ENCODE measurements around the gene GGTA1. TPM values are rescaled to one million over a fixed set of nuclear protein-coding genes. Genes with fewer than 3 reads are reported as not detected.
A peak's percentile ranks its signal among the peaks of the same experiment; 100 is the strongest.
"Not testable (repeated sequence)": the region's sequence is repeated elsewhere in the genome, so short reads cannot be mapped to it uniquely, and the experiment has no call there.

GGTA1 gene
- total and polyA plus RNA-seq, 4 donors = 2.4 to 3.3 (median 2.8) TPM

DNA sequence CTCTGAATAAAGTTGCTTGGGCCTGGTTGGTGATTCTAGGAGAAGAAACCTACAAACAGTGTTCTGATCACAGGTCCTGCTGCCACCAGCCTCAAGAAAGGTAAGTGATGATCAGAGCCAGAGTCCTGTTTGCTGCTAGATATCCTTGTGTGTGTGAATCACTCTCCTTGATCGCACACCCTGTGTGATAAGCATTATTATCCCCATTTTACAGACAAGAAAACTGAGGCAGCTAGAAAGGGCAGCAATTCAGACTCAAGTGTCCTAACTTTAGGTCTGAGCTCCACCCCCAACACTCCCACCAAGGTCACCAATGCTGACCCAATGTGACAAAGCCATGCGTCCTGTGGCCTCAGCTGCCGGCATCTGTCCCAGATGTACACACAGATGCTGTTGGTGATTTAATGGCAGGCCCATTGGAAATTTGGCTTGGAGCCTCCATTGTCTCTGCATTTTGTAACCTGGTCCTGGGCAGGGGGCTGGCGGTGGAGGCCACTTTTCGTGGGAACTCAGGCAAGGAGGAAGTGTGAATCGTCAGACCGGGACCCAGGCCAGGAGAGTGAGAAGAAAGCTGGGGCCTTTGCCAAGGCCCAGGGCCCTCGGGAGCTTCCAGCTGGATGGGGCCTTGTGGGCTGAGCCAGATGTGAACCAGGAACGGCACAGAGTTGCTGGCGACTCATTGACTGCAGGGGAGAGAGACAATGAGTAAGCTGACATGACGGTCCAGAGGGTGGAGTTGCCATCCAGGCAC lies 29.8 kb upstream of the GGTA1 start:
- H3K9me3 ChIP-seq (ENCODE audit: control insufficient read depth in 4 of 4, low read length in 3 of 4) = no peaks in the 10 kb centered on the region
- no peak for DNase-seq (ENCODE audit: low spot score)
- no peaks in the 10 kb centered on the region for H3K4me1 ChIP-seq (ENCODE audit: control insufficient read depth in 4 of 4, insufficient read depth in 4 of 4, low read length in 3 of 4)
- H3K9ac ChIP-seq (ENCODE audit: low read depth in 1 of 2, low read length in 2 of 2) = no peak overlapping the region
- no peaks in the 10 kb centered on the region for H3K27me3 ChIP-seq (ENCODE audit: control insufficient read depth in 4 of 4, insufficient read depth in 4 of 4, low read length in 3 of 4)
- no peak overlapping the region for H3K27ac ChIP-seq (ENCODE audit: low read depth in 1 of 2, low read length in 2 of 2)
- no peak overlapping the region for H3K4me3 ChIP-seq (ENCODE audit: low read depth in 1 of 3, low read length in 3 of 3)
- TF ChIP-seq, protein P1, sequence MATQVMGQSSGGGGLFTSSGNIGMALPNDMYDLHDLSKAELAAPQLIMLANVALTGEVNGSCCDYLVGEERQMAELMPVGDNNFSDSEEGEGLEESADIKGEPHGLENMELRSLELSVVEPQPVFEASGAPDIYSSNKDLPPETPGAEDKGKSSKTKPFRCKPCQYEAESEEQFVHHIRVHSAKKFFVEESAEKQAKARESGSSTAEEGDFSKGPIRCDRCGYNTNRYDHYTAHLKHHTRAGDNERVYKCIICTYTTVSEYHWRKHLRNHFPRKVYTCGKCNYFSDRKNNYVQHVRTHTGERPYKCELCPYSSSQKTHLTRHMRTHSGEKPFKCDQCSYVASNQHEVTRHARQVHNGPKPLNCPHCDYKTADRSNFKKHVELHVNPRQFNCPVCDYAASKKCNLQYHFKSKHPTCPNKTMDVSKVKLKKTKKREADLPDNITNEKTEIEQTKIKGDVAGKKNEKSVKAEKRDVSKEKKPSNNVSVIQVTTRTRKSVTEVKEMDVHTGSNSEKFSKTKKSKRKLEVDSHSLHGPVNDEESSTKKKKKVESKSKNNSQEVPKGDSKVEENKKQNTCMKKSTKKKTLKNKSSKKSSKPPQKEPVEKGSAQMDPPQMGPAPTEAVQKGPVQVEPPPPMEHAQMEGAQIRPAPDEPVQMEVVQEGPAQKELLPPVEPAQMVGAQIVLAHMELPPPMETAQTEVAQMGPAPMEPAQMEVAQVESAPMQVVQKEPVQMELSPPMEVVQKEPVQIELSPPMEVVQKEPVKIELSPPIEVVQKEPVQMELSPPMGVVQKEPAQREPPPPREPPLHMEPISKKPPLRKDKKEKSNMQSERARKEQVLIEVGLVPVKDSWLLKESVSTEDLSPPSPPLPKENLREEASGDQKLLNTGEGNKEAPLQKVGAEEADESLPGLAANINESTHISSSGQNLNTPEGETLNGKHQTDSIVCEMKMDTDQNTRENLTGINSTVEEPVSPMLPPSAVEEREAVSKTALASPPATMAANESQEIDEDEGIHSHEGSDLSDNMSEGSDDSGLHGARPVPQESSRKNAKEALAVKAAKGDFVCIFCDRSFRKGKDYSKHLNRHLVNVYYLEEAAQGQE (IDR thresholded peaks at IDR 0.05) = no peak
- no peak for TF ChIP-seq FOXA2 (IDR thresholded peaks at IDR 0.05)
- no peak for TF ChIP-seq EGR1 (IDR thresholded peaks at IDR 0.05; ENCODE audit: low read depth in 2 of 2)
- TF ChIP-seq, protein P2, sequence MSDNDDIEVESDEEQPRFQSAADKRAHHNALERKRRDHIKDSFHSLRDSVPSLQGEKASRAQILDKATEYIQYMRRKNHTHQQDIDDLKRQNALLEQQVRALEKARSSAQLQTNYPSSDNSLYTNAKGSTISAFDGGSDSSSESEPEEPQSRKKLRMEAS (IDR thresholded peaks at IDR 0.05) = no peak
- peak in 1 of 2 donors; percentile 6 for TF ChIP-seq RAD21 (IDR thresholded peaks at IDR 0.05)
- TF ChIP-seq FOXA1 (IDR thresholded peaks at IDR 0.05) = no peak
- peak; percentile 95 for TF ChIP-seq NR2F2 (IDR thresholded peaks at IDR 0.05)
- TF ChIP-seq HNF4A (conservative IDR thresholded peaks at IDR 0.05) = no peak
- no peak for TF ChIP-seq SP1 (IDR thresholded peaks at IDR 0.05)
- WGBS = 63% methylated on average over 11 of the region's 11 CpGs
- H3K36me3 ChIP-seq (ENCODE audit: control insufficient read depth in 4 of 4, insufficient read depth in 3 of 4, low read depth in 1 of 4, low read length in 3 of 4) = no peaks in the 10 kb centered on the region

DNA sequence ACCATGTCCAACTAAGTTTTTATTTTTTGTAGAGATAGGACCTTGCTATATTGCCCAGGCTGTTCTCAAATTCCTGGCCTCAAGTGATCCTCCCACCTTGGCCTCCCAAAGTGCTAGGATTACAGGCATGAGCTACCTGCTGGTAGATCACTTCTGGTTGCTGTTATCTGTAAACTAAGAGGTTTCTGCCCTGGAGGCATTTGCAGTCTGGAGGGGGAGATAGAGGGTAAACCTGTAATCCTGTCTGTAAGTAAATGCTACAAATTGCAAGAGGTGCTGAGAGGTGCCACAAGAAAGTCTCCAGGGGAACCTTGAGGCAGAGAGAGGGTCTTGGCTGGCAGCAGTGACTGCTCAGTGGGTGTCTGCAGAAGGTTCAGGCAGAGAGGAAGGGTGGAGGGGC lies 29.0 kb upstream of the GGTA1 start:
- DNase-seq (ENCODE audit: low spot score) = no peak
- Histone ChIP-seq H3K4me1 (ENCODE audit: control insufficient read depth in 4 of 4, insufficient read depth in 4 of 4, low read length in 3 of 4) (no peaks in the 10 kb centered on the region), H3K4me3 (ENCODE audit: low read depth in 1 of 3, low read length in 3 of 3) (no peak overlapping the region), H3K9me3 (ENCODE audit: control insufficient read depth in 4 of 4, low read length in 3 of 4) (no peaks in the 10 kb centered on the region), H3K27me3 (ENCODE audit: control insufficient read depth in 4 of 4, insufficient read depth in 4 of 4, low read length in 3 of 4) (no peaks in the 10 kb centered on the region), H3K36me3 (ENCODE audit: control insufficient read depth in 4 of 4, insufficient read depth in 3 of 4, low read depth in 1 of 4, low read length in 3 of 4) (no peaks in the 10 kb centered on the region), H3K27ac (ENCODE audit: low read depth in 1 of 2, low read length in 2 of 2) (no peak overlapping the region), H3K9ac (ENCODE audit: low read depth in 1 of 2, low read length in 2 of 2) (no peak overlapping the region)
- TF ChIP-seq HNF4A (conservative IDR thresholded peaks at IDR 0.05) (no peak), SP1 (IDR thresholded peaks at IDR 0.05) (no peak)
- TF ChIP-seq, protein P3, sequence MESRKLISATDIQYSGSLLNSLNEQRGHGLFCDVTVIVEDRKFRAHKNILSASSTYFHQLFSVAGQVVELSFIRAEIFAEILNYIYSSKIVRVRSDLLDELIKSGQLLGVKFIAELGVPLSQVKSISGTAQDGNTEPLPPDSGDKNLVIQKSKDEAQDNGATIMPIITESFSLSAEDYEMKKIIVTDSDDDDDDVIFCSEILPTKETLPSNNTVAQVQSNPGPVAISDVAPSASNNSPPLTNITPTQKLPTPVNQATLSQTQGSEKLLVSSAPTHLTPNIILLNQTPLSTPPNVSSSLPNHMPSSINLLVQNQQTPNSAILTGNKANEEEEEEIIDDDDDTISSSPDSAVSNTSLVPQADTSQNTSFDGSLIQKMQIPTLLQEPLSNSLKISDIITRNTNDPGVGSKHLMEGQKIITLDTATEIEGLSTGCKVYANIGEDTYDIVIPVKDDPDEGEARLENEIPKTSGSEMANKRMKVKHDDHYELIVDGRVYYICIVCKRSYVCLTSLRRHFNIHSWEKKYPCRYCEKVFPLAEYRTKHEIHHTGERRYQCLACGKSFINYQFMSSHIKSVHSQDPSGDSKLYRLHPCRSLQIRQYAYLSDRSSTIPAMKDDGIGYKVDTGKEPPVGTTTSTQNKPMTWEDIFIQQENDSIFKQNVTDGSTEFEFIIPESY (IDR thresholded peaks at IDR 0.05) = no peak

DNA sequence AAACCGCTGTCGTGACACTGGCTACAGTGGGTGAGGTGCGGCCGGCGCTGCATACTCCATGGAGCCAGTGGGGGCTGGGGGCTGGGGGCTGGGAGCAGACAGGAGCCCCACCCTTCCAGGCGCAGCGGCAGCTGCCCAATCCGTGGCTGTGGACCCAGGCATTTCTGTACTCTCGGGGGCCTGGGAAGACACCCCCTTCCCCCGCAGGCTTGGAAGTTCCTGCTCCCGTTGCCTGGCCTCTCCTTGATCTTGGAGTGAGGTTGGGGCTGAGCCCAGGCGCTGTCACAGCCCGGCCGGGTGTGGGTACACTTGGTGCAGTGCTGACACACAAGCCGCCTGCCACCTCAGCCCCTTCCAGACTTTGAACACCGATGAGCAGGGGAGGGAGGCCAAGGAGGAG lies 27.7 kb upstream of the GGTA1 start:
- no peaks in the 10 kb centered on the region for H3K27me3 ChIP-seq (ENCODE audit: control insufficient read depth in 4 of 4, insufficient read depth in 4 of 4, low read length in 3 of 4)
- H3K4me3 ChIP-seq (ENCODE audit: low read depth in 1 of 3, low read length in 3 of 3) = no peak overlapping the region
- H3K9me3 ChIP-seq (ENCODE audit: control insufficient read depth in 4 of 4, low read length in 3 of 4) = no peaks in the 10 kb centered on the region
- DNase-seq (ENCODE audit: low spot score) = no peak
- no peak for TF ChIP-seq RAD21 (IDR thresholded peaks at IDR 0.05)
- no peak for TF ChIP-seq TAF1 (conservative IDR thresholded peaks at IDR 0.05)
- 85% methylated on average over 16 of the region's 16 CpGs for WGBS
- H3K9ac ChIP-seq (ENCODE audit: low read depth in 1 of 2, low read length in 2 of 2) = no peak overlapping the region
- no peaks in the 10 kb centered on the region for H3K4me1 ChIP-seq (ENCODE audit: control insufficient read depth in 4 of 4, insufficient read depth in 4 of 4, low read length in 3 of 4)
- no peak overlapping the region for H3K27ac ChIP-seq (ENCODE audit: low read depth in 1 of 2, low read length in 2 of 2)
- no peaks in the 10 kb centered on the region for H3K36me3 ChIP-seq (ENCODE audit: control insufficient read depth in 4 of 4, insufficient read depth in 3 of 4, low read depth in 1 of 4, low read length in 3 of 4)

DNA sequence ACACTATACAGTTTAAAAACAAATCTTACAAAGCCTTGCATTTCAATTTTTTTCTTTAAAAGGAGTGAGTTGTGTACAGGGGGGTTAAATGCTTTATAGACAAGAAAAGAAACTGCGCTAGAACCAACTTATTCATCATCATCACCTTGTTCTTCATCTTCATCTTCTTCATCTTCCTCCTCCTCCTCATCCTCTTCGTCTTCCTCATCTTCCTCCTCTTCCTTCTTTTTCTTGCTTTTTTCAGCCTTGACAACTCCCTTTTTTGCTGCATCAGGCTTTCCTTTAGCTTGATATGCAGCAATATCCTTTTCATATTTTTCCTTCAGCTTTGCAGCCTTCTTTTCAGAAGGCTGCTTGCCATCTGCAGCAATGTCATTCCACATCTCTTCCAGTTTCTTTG lies 20.0 kb upstream of the GGTA1 start:
- H3K27me3 ChIP-seq (ENCODE audit: control insufficient read depth in 4 of 4, insufficient read depth in 4 of 4, low read length in 3 of 4); DNase-seq (ENCODE audit: low spot score); H3K27ac ChIP-seq (ENCODE audit: low read depth in 1 of 2, low read length in 2 of 2); H3K4me1 ChIP-seq (ENCODE audit: control insufficient read depth in 4 of 4, insufficient read depth in 4 of 4, low read length in 3 of 4); H3K9ac ChIP-seq (ENCODE audit: low read depth in 1 of 2, low read length in 2 of 2); H3K4me3 ChIP-seq (ENCODE audit: low read depth in 1 of 3, low read length in 3 of 3); H3K36me3 ChIP-seq (ENCODE audit: control insufficient read depth in 4 of 4, insufficient read depth in 3 of 4, low read depth in 1 of 4, low read length in 3 of 4); H3K9me3 ChIP-seq (ENCODE audit: control insufficient read depth in 4 of 4, low read length in 3 of 4): not testable (repeated sequence)
- 85% methylated on average over 2 of the region's 2 CpGs for WGBS
